ENCODE measurements around the gene SET.
"Not testable (repeated sequence)": the region's sequence is repeated elsewhere in the genome, so short reads cannot be mapped to it uniquely, and the experiment has no call there.

Gene SET

GRCh38 chr9:128685636-128686489, 3.2 kb upstream of the SET start:
- DNase-seq (ENCODE audit: extremely low read depth in 1 of 2, low read depth in 1 of 2): no peak

- DNase-seq (ENCODE audit: extremely low read depth in 1 of 2, low read depth in 1 of 2): no peak
Measured at GRCh38 chr9:128687453-128687852, 1.6 kb upstream of the SET start.

- DNase-seq (ENCODE audit: extremely low read depth in 1 of 2, low read depth in 1 of 2): no peak
Measured at GRCh38 chr9:128689293-128689774, 312 bp downstream of the SET start.

- DNase-seq (ENCODE audit: extremely low read depth in 1 of 2, low read depth in 1 of 2): no peak
Measured at GRCh38 chr9:128689820-128690683, 1.0 kb downstream of the SET start.

GRCh38 chr9:128690684-128691034, 1.6 kb downstream of the SET start:
- DNase-seq (ENCODE audit: extremely low read depth in 1 of 2, low read depth in 1 of 2): no peak

- DNase-seq (ENCODE audit: extremely low read depth in 1 of 2, low read depth in 1 of 2): not testable (repeated sequence)
Measured at GRCh38 chr9:128693738-128694137, 4.7 kb downstream of the SET start.

- no peak for DNase-seq (ENCODE audit: extremely low read depth in 1 of 2, low read depth in 1 of 2)
Measured at GRCh38 chr9:128694344-128694743, 5.3 kb downstream of the SET start.

- no peak for DNase-seq (ENCODE audit: extremely low read depth in 1 of 2, low read depth in 1 of 2)
Measured at GRCh38 chr9:128696923-128697707, 8.1 kb downstream of the SET start.

- DNase-seq (ENCODE audit: extremely low read depth in 1 of 2, low read depth in 1 of 2): not testable (repeated sequence)
Measured at GRCh38 chr9:128699096-128699795, 10.2 kb downstream of the SET start.

GRCh38 chr9:128701227-128701854, 12.3 kb downstream of the SET start:
- no peak for DNase-seq (ENCODE audit: extremely low read depth in 1 of 2, low read depth in 1 of 2)

- DNase-seq (ENCODE audit: extremely low read depth in 1 of 2, low read depth in 1 of 2): peak; percentile 75 to 83
Measured at GRCh38 chr9:128702445-128702948, 13.5 kb downstream of the SET start, which contains the start of gene PKN3. Gene PKN3, plus strand, starts transcription at chr9:128702503. Its CDS starts 413 bp downstream, at chr9:128702916.

GRCh38 chr9:128702949-128703615, 14.1 kb downstream of the SET start:
- DNase-seq (ENCODE audit: extremely low read depth in 1 of 2, low read depth in 1 of 2): no peak

GRCh38 chr9:128703616-128704355, 14.8 kb downstream of the SET start:
- no peak for DNase-seq (ENCODE audit: extremely low read depth in 1 of 2, low read depth in 1 of 2)

GRCh38 chr9:128704356-128704670, 15.3 kb downstream of the SET start:
- no peak for DNase-seq (ENCODE audit: extremely low read depth in 1 of 2, low read depth in 1 of 2)

GRCh38 chr9:128705051-128705965, 16.3 kb downstream of the SET start:
- DNase-seq (ENCODE audit: extremely low read depth in 1 of 2, low read depth in 1 of 2): no peak

GRCh38 chr9:128706045-128706444, 17.0 kb downstream of the SET start:
- DNase-seq (ENCODE audit: extremely low read depth in 1 of 2, low read depth in 1 of 2): no peak

GRCh38 chr9:128706671-128707381, 17.8 kb downstream of the SET start:
- no peak for DNase-seq (ENCODE audit: extremely low read depth in 1 of 2, low read depth in 1 of 2)

All from stimulated activated CD8-positive, alpha-beta memory T cell treated with anti-CD3 and anti-CD28 coated beads, Interleukin-7, amount 100 ng/mL, for 48 hours (primary cell).